ENCODE results near the gene EXT2.

- no peak for TF ChIP-seq CTCF (conservative IDR thresholded peaks at IDR 0.05; ENCODE audit: low read depth, low read length)
- no peak for TF ChIP-seq EZH2 (IDR thresholded peaks at IDR 0.05; ENCODE audit: low read length, unreplicated experiment)
Observed at GRCh38 chr11:44057340-44057739, 38.1 kb upstream of the EXT2 start.
